GM21619 (cell line): Measurements from ENCODE around the gene STEAP3.

ENCODE experiments used
- ATAC-seq: cut with Tn5 transposase; IDR thresholded peaks from one replicate; pipeline ENCODE4 v1.9.1; 2021; ENCODE audit not compliant: unreplicated experiment

STEAP3 gene

GRCh38 chr2:119197529-119198239 is 25.9 kb upstream of the STEAP3 start:
- no peak for ATAC-seq

GRCh38 chr2:119198240-119198840 is 25.3 kb upstream of the STEAP3 start:
- ATAC-seq, result no peak

- ATAC-seq, result no peak
These were observed 21.8 kb upstream of the STEAP3 start for GRCh38 chr2:119201815-119202214.

- ATAC-seq, result no peak
These were observed 20.9 kb upstream of the STEAP3 start for GRCh38 chr2:119202610-119203310.

GRCh38 chr2:119204525-119204924 is 19.1 kb upstream of the STEAP3 start:
- ATAC-seq, result no peak

GRCh38 chr2:119205001-119205706 is 18.5 kb upstream of the STEAP3 start:
- no peak for ATAC-seq

- ATAC-seq, result no peak
These were observed 17.4 kb upstream of the STEAP3 start for GRCh38 chr2:119206201-119206600.

GRCh38 chr2:119207447-119207846 is 16.2 kb upstream of the STEAP3 start:
- ATAC-seq, result no peak

- no peak for ATAC-seq
These were observed 14.8 kb upstream of the STEAP3 start for GRCh38 chr2:119208791-119209203.

GRCh38 chr2:119212139-119212800 is 11.4 kb upstream of the STEAP3 start:
- no peak for ATAC-seq

- no peak for ATAC-seq
These were observed 9.1 kb upstream of the STEAP3 start for GRCh38 chr2:119214453-119215037.

GRCh38 chr2:119216994-119217393 is 6.6 kb upstream of the STEAP3 start:
- no peak for ATAC-seq

GRCh38 chr2:119218478-119219064 is 5.1 kb upstream of the STEAP3 start:
- no peak for ATAC-seq

- no peak for ATAC-seq
These were observed 3.8 kb upstream of the STEAP3 start for GRCh38 chr2:119219873-119220272.

- ATAC-seq, result no peak
These were observed 2.8 kb upstream of the STEAP3 start for GRCh38 chr2:119220720-119221301.

GRCh38 chr2:119221609-119222008 is 2.0 kb upstream of the STEAP3 start:
- ATAC-seq, result no peak

- ATAC-seq, result no peak
These were observed 1.4 kb upstream of the STEAP3 start for GRCh38 chr2:119222213-119222612.

GRCh38 chr2:119222863-119223520 is 642 bp upstream of the STEAP3 start:
- no peak for ATAC-seq

GRCh38 chr2:119224391-119225104 is 914 bp downstream of the STEAP3 start:
- no peak for ATAC-seq
